Left lung (tissue), 10 donors: Measurements from ENCODE around the gene TTC9. TPM values are rescaled to one million over a fixed set of nuclear protein-coding genes. Genes with fewer than 3 reads are reported as not detected.

Experiments
- ATAC-seq: fragments of 200-7000 bp; cut with Tn5 transposase; one replicate; pipeline ENCODE4 v1.9.1; 2020; ENCODE audit warnings: moderate library complexity
- DNase-seq, 4 donors: peaks; one replicate each; pipeline ENCODE4 v3.0.0-alpha.2; 2013 to 2020
- H3K27ac ChIP-seq, 2 donors: fragments of 200-600 bp; sonication (generic) in 1 of 2; one replicate each; pipeline versions ENCODE4 v1.5.0 to v1.8.0; 2020 to 2021
- H3K27me3 ChIP-seq, 2 donors: fragments of 200-600 bp; sonication (generic) in 1 of 2; one replicate each; pipeline versions ENCODE4 v1.5.0 to v1.8.0; 2020 to 2021
- H3K36me3 ChIP-seq, 2 donors: fragments of 200-600 bp; sonication (generic) in 1 of 2; one replicate each; pipeline versions ENCODE4 v1.5.0 to v1.8.0; 2020 to 2021
- H3K4me1 ChIP-seq, 2 donors: fragments of 200-600 bp; one replicate each; pipeline ENCODE4 v1.8.0; 2021
- H3K4me3 ChIP-seq, 2 donors: fragments of 200-600 bp; sonication (generic) in 1 of 2; one replicate each; pipeline versions ENCODE4 v1.5.0 to v1.8.0; 2020 to 2021; ENCODE audit warnings: mild to moderate bottlenecking in 1 of 2
- H3K9me3 ChIP-seq, 2 donors: fragments of 200-600 bp; sonication (generic) in 1 of 2; one replicate each; pipeline versions ENCODE4 v1.5.0 to v1.8.0; 2020 to 2021
- CTCF ChIP-seq, 2 donors: fragments of 200-600 bp; sonication (generic) in 1 of 2; IDR thresholded peaks; one replicate each; pipeline versions ENCODE4 v1.5.0 to v1.8.0; 2021; ENCODE audit warnings: antibody characterized with exemption in 2 of 2
- intact Hi-C, 2 donors: fragments of 100-400 bp; cut with DNase I; formaldehyde crosslinking; loops; one replicate each; pipeline versions ENCODE4 v1.11.2 to v1.14.2; 2022
- polyA plus RNA-seq, 6 donors: library from polyadenylated mRNA; unstranded; fragments of 120-200 nt; gene quantifications; one replicate each; pipeline ENCODE4 v1.2.1, GENCODE V29; 2013; ENCODE audit not compliant: insufficient read length in 6 of 6
- total RNA-seq, 2 donors: library from RNA; stranded (reverse); fragmentation: NEBNext Ultra II Directional; extraction: Animal tissue kit (Norgen Biotek cat#: 25700); gene quantifications; one replicate each; pipeline ENCODE4 v1.2.1, GENCODE V29; 2021
- donor health status: DM: no; HTN: yes; CAD: no.
- donor health status: DM: no; HTN: no; CAD: no.

The TTC9 gene
- total and polyA plus RNA-seq, 8 donors, result 4.8 to 10.4 (median 9.4) TPM

GRCh38 chr14:70724110-70724509 is 82.4 kb downstream of the TTC9 start:
- no peak for TF ChIP-seq CTCF (IDR thresholded peaks at IDR 0.05)
- Histone ChIP-seq H3K4me1 (no peaks in the 10 kb centered on the region), H3K9me3 (no peaks in the 10 kb centered on the region), H3K27me3 (no peaks in the 10 kb centered on the region), H3K36me3 (no peaks in the 10 kb centered on the region), H3K27ac (no peak overlapping the region), H3K4me3 (no peak overlapping the region)
- intact Hi-C loops, result no loop called here
- ATAC-seq, result peak; percentile 77
- DNase-seq, result no peak

GRCh38 chr14:70724944-70725343 is 83.2 kb downstream of the TTC9 start:
- peaks cover 0 to under 1% of the 10 kb centered on the region in 2 donors for H3K36me3 ChIP-seq
- intact Hi-C loops, result no loop called here

More at GRCh38 chr14:70724944-70725343, 83.2 kb downstream of the TTC9 start:
- H3K27me3 ChIP-seq, result no peaks in the 10 kb centered on the region
- H3K4me3 ChIP-seq, result no peak overlapping the region
- H3K9me3 ChIP-seq, result no peaks in the 10 kb centered on the region
- DNase-seq, result no peak
- H3K27ac ChIP-seq, result no peak overlapping the region
- H3K4me1 ChIP-seq, result no peaks in the 10 kb centered on the region
- TF ChIP-seq CTCF (IDR thresholded peaks at IDR 0.05), result no peak
- no peak for ATAC-seq

Other genes starting within 250 kb of the TTC9 start
- gene SYNJ2BP, start 224.8 kb upstream of the TTC9 start, total RNA-seq, result 10 to 100 TPM; 30.3 to 33.3 TPM
- gene SYNJ2BP, start 224.8 kb upstream of the TTC9 start, polyA plus RNA-seq, result 10 to 100 TPM; 32.5 to 38.9 (median 37.5) TPM
- under 1 TPM; 0.29 to 0.41 TPM for gene ADAM21, start 189.7 kb upstream of the TTC9 start, total RNA-seq
- under 1 TPM; 0.46 to 0.90 (median 0.72) TPM for gene ADAM21, start 189.7 kb upstream of the TTC9 start, polyA plus RNA-seq
- gene ADAM20, start 106.9 kb upstream of the TTC9 start, total RNA-seq, result under 1 TPM; 0.38 to 0.92 TPM
- under 1 TPM; 0.16 to 0.36 (median 0.25) TPM for gene ADAM20, start 106.9 kb upstream of the TTC9 start, polyA plus RNA-seq
- 10 to 100 TPM; 23.2 to 28.4 TPM for gene MED6, start 41.3 kb upstream of the TTC9 start, total RNA-seq
- 10 to 100 TPM; 39.2 to 50.9 (median 42.7) TPM for gene MED6, start 41.3 kb upstream of the TTC9 start, polyA plus RNA-seq
- 10 to 100 TPM; 10.7 to 13.1 TPM for gene MAP3K9, start 167.6 kb downstream of the TTC9 start, total RNA-seq
- gene MAP3K9, start 167.6 kb downstream of the TTC9 start, polyA plus RNA-seq, result 1 to 10 TPM; 5.1 to 7.1 (median 5.6) TPM